Suprapubic skin (tissue), 4 donors: ENCODE measurements around the gene EFHD1.

ENCODE experiments used
- POLR2A ChIP-seq, 2 donors: fragments of 450-650 bp; IDR thresholded peaks; one replicate each; pipeline ENCODE4 v1.6.1; 2017; ENCODE audit warnings: antibody characterized with exemption in 2 of 2, mild to moderate bottlenecking in 2 of 2, moderate library complexity in 2 of 2
- POLR2AphosphoS5 ChIP-seq, 3 donors: sonication (generic); formaldehyde crosslinking; IDR thresholded peaks; one replicate each; pipeline ENCODE4 v1.6.1; 2017; ENCODE audit warnings: antibody characterized with exemption in 3 of 3

- TF ChIP-seq POLR2A (IDR thresholded peaks at IDR 0.05) = no peak
- no peak for TF ChIP-seq POLR2AphosphoS5 (IDR thresholded peaks at IDR 0.05)
These were observed 87.9 kb downstream of the EFHD1 start for GRCh38 chr2:232721261-232721660.
